RPMI7951 (cell line): ENCODE data around the gene BHMT. TPM values are rescaled to one million over a fixed set of nuclear protein-coding genes. Genes with fewer than 3 reads are reported as not detected.
A peak's percentile ranks its signal among the peaks of the same experiment; 100 is the strongest.

Source experiments
- DNase-seq: peaks from one replicate; pipeline ENCODE4 v3.0.0-alpha.2; 2012; ENCODE audit warnings: low read depth
- total RNA-seq: library from RNA; depleted of rRNA; stranded (reverse); fragments of >200 nt; shearing (Covaris generic); gene quantifications from 2 replicates; pipeline ENCODE4 v1.2.3, GENCODE V29; 2014; rRNA removed

Gene BHMT
- total RNA-seq: not detected in 2 replicates

GRCh38 chr5:79111387-79111959 lies at the start of gene BHMT:
Gene BHMT, plus strand, starts transcription at chr5:79111809. Its CDS starts 77 bp downstream, at chr5:79111886.
- no peak for DNase-seq

GRCh38 chr5:79062436-79062835 lies 49.2 kb upstream of the BHMT start:
- no peak for DNase-seq

DNA sequence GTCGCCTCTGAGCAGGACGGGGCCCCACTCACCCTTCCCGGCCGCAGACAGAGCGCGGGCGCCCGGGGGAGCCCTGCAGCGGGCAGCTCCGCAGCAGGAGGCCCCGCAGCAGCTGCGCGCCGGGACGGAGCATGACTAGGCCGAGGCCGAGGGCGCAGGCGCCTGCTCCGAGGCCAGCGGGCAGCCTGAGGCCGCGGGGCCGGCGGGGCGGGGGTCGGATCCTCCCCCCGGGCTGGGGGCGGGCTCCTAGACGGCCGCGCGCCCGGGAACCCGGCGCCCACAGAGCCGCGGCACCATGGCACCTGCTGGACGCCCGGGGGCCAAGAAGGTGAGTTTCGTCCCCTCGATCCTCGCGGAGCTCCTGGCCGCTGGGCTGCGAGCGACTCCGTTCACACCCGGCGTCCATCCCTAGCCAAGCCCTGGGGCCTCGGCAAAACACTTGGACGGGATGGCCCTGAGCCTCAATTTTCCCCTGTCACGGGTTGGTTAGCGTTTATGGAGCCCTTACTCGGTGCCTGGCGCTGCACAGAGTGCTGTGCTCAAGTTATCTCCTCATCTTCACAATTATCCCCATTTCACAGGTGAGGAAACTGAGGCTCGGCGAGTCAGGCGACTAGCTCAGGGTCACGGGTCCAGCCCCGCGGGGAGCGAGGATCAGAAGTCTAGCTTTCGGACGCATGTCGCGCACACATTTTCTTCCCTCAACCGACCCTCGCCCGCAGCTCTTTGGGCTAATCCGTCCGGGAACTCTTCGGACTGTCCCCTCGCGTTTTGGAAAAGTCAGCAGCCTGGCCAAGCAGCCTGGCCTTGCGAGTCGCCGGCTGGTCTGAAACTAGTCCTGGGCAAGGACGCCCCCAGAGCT lies 41.9 kb upstream of the BHMT start, which contains the start of the genes BHMT2 and DMGDH:
Gene BHMT2, plus strand, starts transcription at position 280 of the 862 bp plus-strand sequence. Its CDS starts 16 bp downstream, at position 296.
Gene DMGDH, minus strand, starts transcription at position 187 of the 862 bp plus-strand sequence. Its CDS starts 54 bp downstream, at position 133.
- DNase-seq: peak; percentile 10

DNA sequence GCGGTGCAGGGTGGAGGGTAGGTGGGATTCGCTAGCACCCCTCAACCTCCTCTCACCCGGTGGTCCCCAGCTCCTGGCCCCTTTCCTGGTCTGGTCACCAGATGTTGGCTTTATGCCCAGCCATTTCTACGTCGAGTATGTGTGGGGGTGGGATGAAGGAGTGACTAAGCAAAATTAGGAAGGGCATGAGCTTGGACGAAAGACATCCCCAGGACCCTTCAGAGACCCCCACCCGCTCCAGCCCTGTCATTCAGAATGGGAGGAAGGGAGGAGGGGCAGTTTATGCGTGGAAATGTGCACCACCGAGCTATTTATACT lies 41.3 kb upstream of the BHMT start:
- DNase-seq: no peak

DNA sequence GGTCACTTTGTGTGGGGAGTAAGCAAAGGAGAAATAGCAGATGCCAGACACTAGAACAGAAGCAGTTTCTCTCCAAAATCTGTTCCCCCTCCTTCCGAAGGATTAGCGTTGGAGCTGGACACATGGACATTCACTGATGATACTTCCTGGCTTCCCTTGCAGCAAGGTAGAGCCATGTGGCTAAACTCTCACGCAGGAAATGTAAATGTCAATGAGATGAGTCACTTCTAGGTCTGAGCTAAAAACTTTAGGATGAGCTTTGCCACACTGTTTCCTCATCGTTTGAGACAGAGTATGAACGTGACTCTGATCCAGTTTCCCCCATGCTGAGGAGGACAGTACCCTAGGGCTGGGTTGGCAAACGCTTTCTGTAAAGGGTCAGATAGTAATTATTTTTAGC lies 37.0 kb upstream of the BHMT start:
- peak; percentile 67 for DNase-seq

DNA sequence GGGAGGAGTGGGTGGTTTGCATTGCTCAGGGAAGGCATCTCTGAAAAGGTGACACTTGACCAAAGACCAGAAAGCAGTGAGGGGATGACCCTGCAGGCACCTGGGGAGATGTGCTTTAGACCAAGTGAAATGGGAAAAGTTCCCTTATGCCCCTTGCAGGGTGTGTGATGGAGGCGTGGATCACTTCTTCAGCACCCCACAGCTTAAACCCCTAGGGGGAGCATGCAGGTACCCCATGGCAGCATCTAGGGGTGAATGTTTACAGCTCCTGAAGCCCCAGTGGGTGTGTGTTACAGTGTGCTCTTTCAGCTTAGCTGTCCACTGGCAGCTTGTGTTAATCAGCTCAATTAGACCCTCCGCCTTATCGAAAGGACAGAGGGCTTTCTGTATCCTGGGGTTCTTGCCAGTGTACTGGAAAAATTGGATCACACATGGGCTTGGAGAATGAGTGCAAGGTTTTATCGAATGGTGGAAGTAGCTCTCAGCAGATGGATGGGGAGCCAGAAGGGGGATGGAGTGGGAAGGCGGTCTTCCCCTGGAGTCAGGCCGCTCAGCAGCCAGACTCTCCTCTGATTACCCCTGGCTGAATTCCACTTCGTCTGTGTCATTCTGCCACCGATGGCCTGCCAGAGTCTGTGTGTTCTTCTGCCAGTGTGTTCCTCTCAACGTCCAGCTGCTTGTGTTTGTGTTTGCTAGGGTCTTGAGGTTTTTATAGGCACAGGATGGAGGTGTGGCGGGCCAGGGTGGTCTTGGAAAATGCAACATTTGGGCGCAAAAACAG lies 35.8 kb upstream of the BHMT start:
- DNase-seq: peak; percentile 15

GRCh38 chr5:79076819-79077218 lies 34.8 kb upstream of the BHMT start:
- no peak for DNase-seq

GRCh38 chr5:79077680-79078365 lies 33.8 kb upstream of the BHMT start:
- DNase-seq: no peak

- DNase-seq: no peak
Measured at GRCh38 chr5:79080804-79081203, 30.8 kb upstream of the BHMT start.

DNA sequence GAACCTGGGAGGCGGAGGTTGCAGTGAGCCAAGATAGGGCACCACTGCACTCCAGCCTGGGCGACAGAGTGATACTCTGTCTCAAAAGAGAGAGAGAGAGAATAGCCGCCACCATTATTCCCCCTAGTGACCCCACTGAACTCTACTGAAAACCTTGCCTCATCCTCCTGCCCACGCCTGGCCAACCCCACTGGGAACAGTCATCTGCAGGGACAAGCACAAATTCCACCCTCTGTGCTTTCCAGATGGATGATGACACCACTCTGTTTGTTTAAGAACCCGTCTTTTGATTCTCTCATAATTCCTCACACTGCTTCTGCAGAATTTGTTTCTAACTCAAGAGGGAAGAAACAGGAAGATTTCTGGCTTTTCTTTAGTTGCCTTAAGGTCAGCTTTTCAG lies 29.8 kb upstream of the BHMT start:
- no peak for DNase-seq

DNA sequence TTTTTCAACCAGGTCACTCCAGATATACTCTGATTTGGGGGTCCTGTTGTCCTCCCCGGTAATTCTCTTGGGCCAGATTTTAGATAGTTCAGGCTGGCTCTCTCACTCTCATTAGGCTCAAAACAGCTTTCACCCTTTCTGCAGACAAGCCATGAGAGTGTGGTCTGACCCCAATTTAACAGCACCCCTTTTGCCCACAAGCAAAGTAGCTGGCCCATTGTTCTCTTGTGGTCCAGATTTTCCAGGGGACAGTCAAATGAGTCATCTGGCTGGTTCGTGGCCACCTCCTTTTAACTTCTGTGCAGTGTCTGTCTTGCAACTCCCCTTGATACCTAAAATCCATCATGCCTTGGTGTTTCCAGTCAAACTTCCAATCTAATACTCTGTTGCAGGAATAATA lies 25.5 kb upstream of the BHMT start:
- peak; percentile 23 for DNase-seq

GRCh38 chr5:79088507-79088906 lies 23.1 kb upstream of the BHMT start:
- DNase-seq: no peak

- DNase-seq: no peak
Measured at GRCh38 chr5:79091064-79091463, 20.5 kb upstream of the BHMT start.

- no peak for DNase-seq
Measured at GRCh38 chr5:79093762-79094161, 17.8 kb upstream of the BHMT start.

GRCh38 chr5:79105868-79106267 lies 5.7 kb upstream of the BHMT start:
- DNase-seq: no peak

DNA sequence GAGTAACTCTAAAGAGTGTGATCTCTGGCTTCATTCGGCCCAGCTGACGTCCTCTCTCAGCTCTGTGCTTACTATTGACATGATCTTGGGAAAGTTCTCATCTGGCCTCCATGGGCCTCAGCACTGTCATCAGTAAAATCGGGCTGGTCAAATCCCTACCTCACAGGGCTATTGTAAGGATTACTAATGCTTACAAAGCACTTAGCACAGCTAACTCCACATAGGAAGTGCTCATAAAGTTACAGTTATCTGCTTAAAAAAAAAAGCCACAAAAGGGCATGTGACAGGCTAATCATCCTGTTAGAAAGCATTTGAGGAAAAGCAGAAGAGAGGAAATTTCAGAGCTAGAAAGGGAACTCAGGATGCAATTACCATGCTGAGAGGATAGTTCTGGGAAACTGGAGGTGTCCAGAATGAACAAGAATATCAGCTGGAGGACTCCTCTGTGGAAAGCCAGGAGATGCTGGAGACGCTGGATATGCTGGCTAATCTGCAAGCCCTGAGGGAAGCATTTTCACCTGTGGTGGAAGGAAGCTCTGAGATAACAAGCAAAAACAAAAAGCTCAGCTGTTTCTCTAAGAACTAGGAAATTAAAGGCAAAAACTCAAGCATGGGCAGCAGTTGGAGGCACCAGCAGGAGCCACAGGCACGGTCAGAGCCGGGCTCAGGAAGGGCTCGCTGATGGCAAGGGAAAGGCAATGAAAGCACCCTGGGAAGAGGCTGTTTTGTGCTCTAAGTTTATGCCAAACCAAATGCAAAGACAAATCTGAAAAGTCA lies 4.4 kb upstream of the BHMT start:
- peak; percentile 8 for DNase-seq

- DNase-seq: no peak
Measured at GRCh38 chr5:79108086-79108485, 3.5 kb upstream of the BHMT start.

DNA sequence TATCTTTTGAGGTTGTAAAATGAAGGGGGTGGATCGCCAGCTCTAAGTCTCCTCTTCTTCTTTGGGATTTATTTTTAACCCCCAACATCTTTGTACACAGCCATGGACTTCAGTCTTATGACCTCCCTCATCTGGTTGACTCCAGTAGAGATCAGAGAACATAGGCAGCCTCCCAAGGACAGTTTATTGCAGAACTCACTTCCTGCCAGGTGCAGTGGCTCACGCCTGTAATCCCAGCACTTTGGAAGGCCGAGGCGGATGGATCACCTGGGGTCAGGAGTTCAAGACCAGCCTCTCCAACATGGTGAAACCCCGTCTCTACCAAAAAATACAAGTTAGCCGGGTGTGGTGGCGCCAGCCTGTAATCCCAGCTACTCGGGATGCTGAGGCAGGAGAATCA lies 2.8 kb upstream of the BHMT start:
- no peak for DNase-seq

DNA sequence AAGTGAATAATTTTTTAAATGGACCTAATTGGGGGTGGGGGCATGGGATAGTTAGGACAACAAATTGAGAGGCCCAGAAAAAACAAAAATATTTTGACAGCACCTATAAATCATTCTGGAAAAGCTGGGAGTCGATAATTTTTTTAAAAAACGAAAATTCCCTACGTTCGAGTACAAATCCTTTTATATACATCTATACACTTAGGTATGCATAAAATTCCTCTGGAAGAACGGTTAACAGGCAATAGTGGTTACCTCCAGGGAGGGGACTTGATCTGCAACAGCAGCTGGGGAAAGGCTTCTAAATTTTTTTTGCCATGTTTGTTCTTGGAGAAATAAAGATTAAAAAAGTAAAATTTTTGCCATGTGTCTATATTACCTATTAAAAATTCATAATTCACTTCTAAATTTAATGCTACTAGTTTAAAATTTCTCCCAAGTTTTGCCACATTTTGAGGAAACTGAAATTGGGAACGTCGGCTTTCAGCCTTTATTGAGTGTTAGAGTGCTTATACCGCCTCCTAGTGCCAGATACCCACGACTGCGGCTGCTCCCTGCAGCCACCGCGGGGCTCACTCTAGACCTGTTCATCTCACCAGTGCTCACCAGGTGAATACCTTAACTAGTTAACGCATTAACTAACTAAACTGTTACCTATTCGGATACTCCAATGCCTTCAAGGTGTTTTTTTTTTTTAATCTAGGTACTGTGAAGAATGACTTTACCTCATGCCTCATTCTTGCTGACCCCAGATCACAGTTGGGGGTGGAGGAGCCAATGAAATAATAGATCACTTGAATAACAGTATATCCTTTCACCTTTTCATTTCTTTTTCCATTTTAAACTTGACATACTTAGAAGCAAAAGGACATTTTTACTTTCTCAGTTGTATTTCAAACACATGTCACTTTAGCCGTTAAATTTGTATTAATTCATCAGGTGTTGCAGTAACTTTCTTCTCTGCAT lies 1.8 kb upstream of the BHMT start:
- DNase-seq: no peak
